ENCODE measurements around the gene CLEC6A. TPM values are rescaled to one million over a fixed set of nuclear protein-coding genes. Genes with fewer than 3 reads are reported as not detected.

The CLEC6A gene
- total RNA-seq, 1 experiment from 2014 or later = not detected

- no peak for TF ChIP-seq CTCF (IDR thresholded peaks at IDR 0.05 in 2 of 3, conservative IDR thresholded peaks at IDR 0.05 in 1 of 3; ENCODE audit: borderline replicate concordance in 1 of 3, insufficient read depth in 1 of 3, low read depth in 2 of 3, low read length in 2 of 3)
Observed at GRCh38 chr12:8453796-8454195, 2.0 kb upstream of the CLEC6A start (continued).

- TF ChIP-seq REST (IDR thresholded peaks at IDR 0.05; ENCODE audit: low read depth) = no peak
- no peak for TF ChIP-seq JUND (IDR thresholded peaks at IDR 0.05)
- no peak for TF ChIP-seq YY1 (IDR thresholded peaks at IDR 0.05; ENCODE audit: extremely low read depth, insufficient replicate concordance, low read depth, low read length)
- TF ChIP-seq EZH2phosphoT487 (IDR thresholded peaks at IDR 0.05; ENCODE audit: borderline replicate concordance) = no peak
- TF ChIP-seq TCF7L2 (IDR thresholded peaks at IDR 0.05; ENCODE audit: borderline replicate concordance, extremely low read depth, insufficient read depth, insufficient read length) = no peak
- TF ChIP-seq MAX (IDR thresholded peaks at IDR 0.05) = no peak
- no peak for TF ChIP-seq ELF1 (IDR thresholded peaks at IDR 0.05; ENCODE audit: borderline replicate concordance, low read depth)
- no peak for TF ChIP-seq EZH2 (IDR thresholded peaks at IDR 0.05)
- TF ChIP-seq CEBPB (IDR thresholded peaks at IDR 0.05; ENCODE audit: low read depth) = no peak
- TF ChIP-seq CBX3 (IDR thresholded peaks at IDR 0.05; ENCODE audit: low read depth) = no peak
- TF ChIP-seq SP1 (IDR thresholded peaks at IDR 0.05; ENCODE audit: low read depth) = no peak
- TF ChIP-seq ZFX (IDR thresholded peaks at IDR 0.05) = no peak
- no peak for TF ChIP-seq ZBTB33 (IDR thresholded peaks at IDR 0.05; ENCODE audit: extremely low read depth, insufficient replicate concordance, low read length)
- no peak for TF ChIP-seq POLR2A (IDR thresholded peaks at IDR 0.05; ENCODE audit: borderline replicate concordance, extremely low read depth, insufficient read depth, insufficient read length)
- Histone ChIP-seq H3K9ac (ENCODE audit: low read length) (no peak overlapping the region), H3K27me3 (ENCODE audit: insufficient read depth, low read length) (peaks cover 61% of the 10 kb centered on the region), H4K20me1 (ENCODE audit: insufficient read depth) (no peaks in the 10 kb centered on the region), H3K4me3 (replicated peaks in 1 of 2; ENCODE audit: low read depth in 1 of 2, low read length in 2 of 2) (no peak overlapping the region), H2AFZ (ENCODE audit: low read depth, low read length, poor library complexity, severe bottlenecking) (no peak overlapping the region), H3K9me3 (ENCODE audit: control insufficient read depth in 1 of 2, insufficient read depth in 1 of 2, low read depth in 1 of 2, low read length in 2 of 2) (no peaks in the 10 kb centered on the region), H3K27ac (ENCODE audit: low read depth, low read length) (no peak overlapping the region), H3K9me2 (ENCODE audit: insufficient read depth) (no peaks in the 10 kb centered on the region), H3K4me1 (ENCODE audit: control insufficient read depth in 1 of 2, insufficient read depth in 2 of 2, low read length in 2 of 2) (no peaks in the 10 kb centered on the region), H3K79me2 (ENCODE audit: insufficient read depth, low read length) (no peaks in the 10 kb centered on the region), H3K36me3 (ENCODE audit: control insufficient read depth in 1 of 2, insufficient read depth in 2 of 2, low read length in 2 of 2) (no peaks in the 10 kb centered on the region), H3K4me2 (ENCODE audit: low read length) (no peak overlapping the region)
- ChIA-PET RAD21 (ENCODE audit: low non-redundant PET in 1 of 2, low total read pairs in 2 of 2, uncharacterized antibody in 2 of 2, unreplicated experiment in 2 of 2) (no interaction called here), CTCF (no interaction called here), POLR2A (no interaction called here)
- intact Hi-C loops (cut with micrococcal nuclease) = no loop called here
- DNase-seq (ENCODE audit: low read depth, low spot score) (no peak), ATAC-seq (no peak)
- no TSS peak for BruUV-seq (replicated peaks)
Observed at GRCh38 chr12:8455271-8455670, 491 bp upstream of the CLEC6A start.

All from HCT116 (cell line).